Stimulated activated naive CD8-positive, alpha-beta T cell treated with anti-CD3 and anti-CD28 coated beads, Interleukin-15, Interleukin-2, amounts not matched to agents 100 ng/mL and 50 ng/mL, for 24 hours (primary cell): ENCODE measurements around the gene USP13.
A peak's percentile ranks its signal among the peaks of the same experiment; 100 is the strongest.

ENCODE experiments used
- H3K27ac Mint-ChIP-seq: one replicate; pipeline ENCODE4 v1.8.0; 2021; ENCODE audit warnings: mild to moderate bottlenecking, mixed read lengths
- H3K27me3 Mint-ChIP-seq: one replicate; pipeline ENCODE4 v1.8.0; 2021; ENCODE audit warnings: mixed read lengths
- H3K36me3 Mint-ChIP-seq: one replicate; pipeline ENCODE4 v1.8.0; 2021; ENCODE audit warnings: low read depth, mixed read lengths
- H3K4me1 Mint-ChIP-seq: one replicate; pipeline ENCODE4 v1.8.0; 2021; ENCODE audit warnings: low read depth, mixed read lengths
- H3K4me3 Mint-ChIP-seq: one replicate; pipeline ENCODE4 v1.8.0; 2021; ENCODE audit warnings: mild to moderate bottlenecking, mixed read lengths
- H3K9me3 Mint-ChIP-seq: one replicate; pipeline ENCODE4 v1.8.0; 2021; ENCODE audit warnings: mixed read lengths

The USP13 gene, protein sequence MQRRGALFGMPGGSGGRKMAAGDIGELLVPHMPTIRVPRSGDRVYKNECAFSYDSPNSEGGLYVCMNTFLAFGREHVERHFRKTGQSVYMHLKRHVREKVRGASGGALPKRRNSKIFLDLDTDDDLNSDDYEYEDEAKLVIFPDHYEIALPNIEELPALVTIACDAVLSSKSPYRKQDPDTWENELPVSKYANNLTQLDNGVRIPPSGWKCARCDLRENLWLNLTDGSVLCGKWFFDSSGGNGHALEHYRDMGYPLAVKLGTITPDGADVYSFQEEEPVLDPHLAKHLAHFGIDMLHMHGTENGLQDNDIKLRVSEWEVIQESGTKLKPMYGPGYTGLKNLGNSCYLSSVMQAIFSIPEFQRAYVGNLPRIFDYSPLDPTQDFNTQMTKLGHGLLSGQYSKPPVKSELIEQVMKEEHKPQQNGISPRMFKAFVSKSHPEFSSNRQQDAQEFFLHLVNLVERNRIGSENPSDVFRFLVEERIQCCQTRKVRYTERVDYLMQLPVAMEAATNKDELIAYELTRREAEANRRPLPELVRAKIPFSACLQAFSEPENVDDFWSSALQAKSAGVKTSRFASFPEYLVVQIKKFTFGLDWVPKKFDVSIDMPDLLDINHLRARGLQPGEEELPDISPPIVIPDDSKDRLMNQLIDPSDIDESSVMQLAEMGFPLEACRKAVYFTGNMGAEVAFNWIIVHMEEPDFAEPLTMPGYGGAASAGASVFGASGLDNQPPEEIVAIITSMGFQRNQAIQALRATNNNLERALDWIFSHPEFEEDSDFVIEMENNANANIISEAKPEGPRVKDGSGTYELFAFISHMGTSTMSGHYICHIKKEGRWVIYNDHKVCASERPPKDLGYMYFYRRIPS

DNA sequence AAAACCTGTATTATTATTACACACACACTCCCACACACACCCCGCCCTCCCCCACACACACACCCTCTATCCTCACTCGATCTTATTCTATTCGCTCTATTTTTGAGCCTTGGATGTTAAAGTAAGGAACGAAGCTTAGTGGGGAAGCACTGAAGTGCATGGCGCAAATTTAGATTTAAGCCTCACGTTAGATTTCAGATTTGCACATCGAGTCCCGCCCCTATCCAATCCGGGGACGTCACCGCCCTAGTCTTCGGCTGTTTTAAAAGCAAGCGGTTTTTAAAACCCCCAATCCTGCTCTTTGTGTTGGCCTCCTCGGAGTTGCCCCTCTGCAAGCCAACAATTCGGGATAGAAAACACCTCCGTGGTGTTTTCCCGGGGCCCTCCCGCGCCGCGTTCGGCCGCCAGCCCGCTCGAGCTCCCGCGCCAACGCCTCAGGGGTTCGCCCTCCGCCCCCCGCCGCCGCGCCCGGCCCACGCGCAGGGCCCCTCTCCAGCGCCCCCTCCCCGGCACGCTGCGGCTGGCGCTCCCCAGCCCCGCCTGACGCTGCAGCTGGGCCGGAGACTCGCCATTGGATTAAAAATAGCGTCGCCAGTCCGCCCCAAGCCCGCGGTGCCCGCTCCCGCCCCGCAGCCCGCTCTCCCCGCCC is at the start of gene USP13:
Gene USP13, plus strand, starts transcription at position 594 of the 649 bp plus-strand sequence. CDS start 186 bp downstream, outside the sequence.
- peaks cover 29% of the 10 kb centered on the region for H3K4me1 Mint-ChIP-seq
- H3K4me3 Mint-ChIP-seq: peak within 1 kb of the TSS; percentile 95

DNA sequence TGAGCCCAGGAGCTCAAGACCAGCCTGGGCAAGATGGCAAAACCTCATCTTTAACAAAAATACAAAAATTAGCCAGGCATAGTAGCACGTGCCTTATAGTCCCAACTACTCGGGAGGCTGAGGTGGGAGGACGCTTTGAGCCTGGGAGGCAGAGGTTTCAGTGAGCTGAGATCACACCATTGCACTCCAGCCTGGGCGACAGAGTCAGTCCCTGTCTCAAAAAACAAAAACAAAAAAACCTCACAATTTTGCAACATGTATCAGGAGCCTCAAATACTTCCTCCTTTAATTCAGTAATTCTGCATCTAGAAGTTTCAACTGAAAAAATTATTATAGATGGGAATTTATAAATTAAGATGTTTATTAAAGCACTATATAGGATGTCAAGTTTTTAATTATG is 49.5 kb upstream of the USP13 start:
- Mint-ChIP-seq H3K4me3 (peak overlapping the region; percentile 100), H3K36me3 (peaks cover 45% of the 10 kb centered on the region), H3K4me1 (peaks cover 46% of the 10 kb centered on the region), H3K27ac (peak overlapping the region; percentile 28), H3K9me3 (no peaks in the 10 kb centered on the region), H3K27me3 (no peaks in the 10 kb centered on the region)

More for the DNA sequence above, at the start of gene USP13:
- peak within 1 kb of the TSS; percentile 86 for H3K27ac Mint-ChIP-seq
- H3K27me3 Mint-ChIP-seq: peaks cover 5% of the 10 kb centered on the region
- H3K9me3 Mint-ChIP-seq: no peaks in the 10 kb centered on the region
- no peaks in the 10 kb centered on the region for H3K36me3 Mint-ChIP-seq

DNA sequence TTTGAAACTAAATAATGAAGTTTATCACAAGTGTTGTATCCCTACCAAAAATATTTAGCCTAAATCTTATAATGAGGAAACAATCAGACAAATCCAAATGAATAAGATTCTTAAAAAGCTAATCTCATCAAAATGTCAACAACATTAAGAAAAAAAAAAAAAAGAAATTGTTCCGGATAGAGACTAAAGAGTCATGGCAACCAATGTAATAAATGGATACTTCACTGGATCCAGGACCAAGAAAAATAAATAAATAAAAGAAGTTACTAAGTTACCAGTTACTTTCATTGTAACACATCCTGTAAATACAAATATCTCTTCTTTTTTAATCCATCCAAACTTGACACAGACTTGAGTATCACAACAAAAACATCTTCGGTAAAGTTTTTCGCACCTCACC is 49.0 kb upstream of the USP13 start:
- H3K36me3 Mint-ChIP-seq: peaks cover 42% of the 10 kb centered on the region
- H3K4me1 Mint-ChIP-seq: peaks cover 49% of the 10 kb centered on the region

DNA sequence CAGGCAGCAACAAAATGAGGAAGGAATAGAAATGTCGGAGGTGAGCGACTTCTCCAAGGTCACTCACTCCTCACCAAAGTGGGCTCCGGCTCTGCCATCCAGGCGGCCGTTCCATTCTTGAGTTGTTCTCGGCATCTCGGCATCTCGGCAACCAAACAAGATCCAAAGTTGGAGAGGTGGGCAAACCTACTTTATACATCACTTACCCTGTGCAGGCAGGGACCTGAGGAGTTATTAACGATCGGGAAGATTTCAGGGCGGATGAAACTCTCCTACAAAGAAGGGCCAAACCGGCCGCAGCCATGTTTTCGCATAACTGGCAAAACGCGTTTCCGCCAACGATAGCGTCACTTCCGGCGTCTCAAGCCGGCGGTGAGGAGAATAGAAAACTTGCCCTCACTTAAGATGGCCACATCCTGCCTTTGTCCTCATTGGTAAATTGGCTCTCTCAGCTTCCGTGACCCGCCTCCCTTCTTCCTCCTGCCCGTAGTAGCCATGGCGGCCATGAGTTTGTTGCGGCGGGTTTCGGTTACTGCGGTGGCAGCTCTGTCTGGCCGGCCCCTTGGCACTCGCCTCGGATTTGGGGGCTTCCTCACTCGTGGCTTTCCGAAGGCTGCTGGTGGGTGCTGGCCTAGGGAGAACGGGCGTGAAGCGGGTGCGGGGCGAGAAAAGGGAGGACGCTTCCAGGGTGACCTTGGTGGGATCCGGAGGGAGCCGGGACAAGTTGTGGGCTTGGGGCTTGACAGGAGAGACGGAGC is 48.3 kb upstream of the USP13 start, which contains the start of the genes MRPL47 and NDUFB5:
Gene MRPL47, minus strand, starts transcription at position 318 of the 758 bp plus-strand sequence. Its CDS starts 14 bp downstream, at position 304.
Gene NDUFB5, plus strand, starts transcription at position 474 of the 758 bp plus-strand sequence. Its CDS starts 22 bp downstream, at position 496.
- Mint-ChIP-seq H3K4me3 (peak within 1 kb of the TSS; percentile 100), H3K36me3 (peaks cover 41% of the 10 kb centered on the region), H3K9me3 (no peaks in the 10 kb centered on the region), H3K27ac (peak within 1 kb of the TSS; percentile 99), H3K27me3 (no peaks in the 10 kb centered on the region), H3K4me1 (peaks cover 53% of the 10 kb centered on the region)

More for the DNA sequence above, 49.0 kb upstream of the USP13 start:
- Mint-ChIP-seq H3K27me3 (no peaks in the 10 kb centered on the region), H3K27ac (peak overlapping the region; percentile 99), H3K4me3 (peak overlapping the region; percentile 100), H3K9me3 (no peaks in the 10 kb centered on the region)

DNA sequence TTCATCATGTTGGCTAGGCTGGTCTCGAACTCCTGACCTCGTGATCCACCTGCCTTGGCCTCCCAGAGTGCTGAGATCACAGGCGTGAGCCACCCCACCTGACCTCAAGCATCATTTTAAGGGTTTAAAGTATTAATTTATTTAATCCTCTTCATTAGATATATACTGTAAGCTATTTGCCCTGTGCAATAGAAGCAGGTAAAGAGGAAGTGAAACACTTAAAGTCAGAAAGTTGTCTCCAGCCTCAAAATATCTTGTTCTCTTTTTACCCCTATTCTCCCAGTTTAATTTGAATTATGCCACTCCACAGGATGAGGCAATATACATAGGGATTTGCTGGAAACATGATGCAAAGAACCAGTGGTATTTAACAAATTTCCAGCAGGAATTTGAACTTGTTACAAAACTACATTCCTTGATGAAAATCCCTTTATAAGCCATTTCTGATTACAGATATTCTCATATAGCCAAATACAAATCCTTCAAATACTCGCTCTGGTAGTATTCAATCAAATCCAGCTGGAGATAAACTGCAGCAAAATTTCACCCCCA is 46.2 kb upstream of the USP13 start:
- peaks cover 35% of the 10 kb centered on the region for H3K36me3 Mint-ChIP-seq
- peaks cover 60% of the 10 kb centered on the region for H3K4me1 Mint-ChIP-seq
- peak overlapping the region; percentile 2 for H3K4me3 Mint-ChIP-seq
- no peak overlapping the region for H3K27ac Mint-ChIP-seq
- no peaks in the 10 kb centered on the region for H3K27me3 Mint-ChIP-seq
- no peaks in the 10 kb centered on the region for H3K9me3 Mint-ChIP-seq

DNA sequence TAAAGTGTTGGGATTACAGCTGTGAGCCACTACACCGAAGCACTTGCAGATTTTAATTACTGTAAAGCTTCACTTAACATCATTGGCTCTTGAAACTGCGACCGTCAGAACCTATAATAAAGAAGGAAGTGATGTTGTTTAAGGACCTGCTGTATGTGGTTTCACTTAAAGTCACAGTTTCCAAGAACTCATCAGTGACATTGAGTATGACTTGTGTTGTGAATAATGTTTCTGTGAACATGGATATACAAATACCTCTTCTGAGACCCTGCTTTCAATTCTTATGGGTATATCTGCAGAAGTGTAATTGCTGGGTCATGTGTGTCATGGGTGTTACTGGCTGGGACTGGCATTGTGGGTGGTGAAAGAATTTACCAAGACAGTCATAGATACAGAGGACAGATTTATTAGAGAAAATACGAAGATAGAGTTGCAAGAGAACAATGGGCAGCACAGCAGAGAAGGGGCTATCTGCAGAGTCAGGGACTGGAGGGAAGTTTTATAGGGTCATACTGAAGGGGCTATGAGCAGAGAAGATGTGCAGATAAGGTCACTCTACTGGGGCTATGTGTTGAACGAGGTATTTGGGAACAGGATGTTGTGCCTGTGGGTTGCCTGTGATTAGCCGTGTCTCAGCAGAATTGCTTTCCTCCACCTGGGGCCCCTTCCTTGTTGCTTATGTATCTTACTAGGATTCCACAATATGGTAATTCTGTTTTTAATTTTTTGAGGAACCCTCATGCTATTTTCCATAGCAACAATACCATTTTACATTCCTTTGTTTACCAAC is 43.7 kb upstream of the USP13 start:
- Mint-ChIP-seq H3K36me3 (peaks cover 33% of the 10 kb centered on the region), H3K27ac (peak overlapping the region; percentile 96), H3K4me1 (peaks cover 52% of the 10 kb centered on the region), H3K4me3 (peak overlapping the region; percentile 66), H3K9me3 (no peaks in the 10 kb centered on the region), H3K27me3 (no peaks in the 10 kb centered on the region)

DNA sequence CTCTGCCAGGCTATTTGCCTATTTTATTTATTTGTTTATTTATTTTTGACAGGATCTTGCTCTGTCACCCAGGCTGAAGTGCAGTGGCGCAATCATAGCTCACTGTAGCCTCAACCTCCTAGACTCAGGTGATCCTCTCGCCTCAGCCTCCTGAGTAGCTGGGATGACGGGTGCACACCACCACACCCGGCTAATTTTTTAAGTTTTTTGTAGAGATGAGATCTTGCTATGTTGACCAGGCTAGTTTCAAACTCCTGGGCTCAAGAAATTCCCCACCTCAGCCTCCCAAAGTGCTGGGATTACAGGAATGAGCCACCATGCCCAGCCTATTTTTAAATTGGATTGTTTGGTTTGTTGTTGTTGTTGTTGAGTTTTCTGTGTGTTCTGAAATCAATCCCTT is 42.8 kb upstream of the USP13 start:
- H3K27me3 Mint-ChIP-seq: no peaks in the 10 kb centered on the region
- peaks cover 47% of the 10 kb centered on the region for H3K4me1 Mint-ChIP-seq
- H3K9me3 Mint-ChIP-seq: no peaks in the 10 kb centered on the region
- peaks cover 23% of the 10 kb centered on the region for H3K36me3 Mint-ChIP-seq
- peak overlapping the region; percentile 36 for H3K27ac Mint-ChIP-seq
- H3K4me3 Mint-ChIP-seq: no peak overlapping the region

DNA sequence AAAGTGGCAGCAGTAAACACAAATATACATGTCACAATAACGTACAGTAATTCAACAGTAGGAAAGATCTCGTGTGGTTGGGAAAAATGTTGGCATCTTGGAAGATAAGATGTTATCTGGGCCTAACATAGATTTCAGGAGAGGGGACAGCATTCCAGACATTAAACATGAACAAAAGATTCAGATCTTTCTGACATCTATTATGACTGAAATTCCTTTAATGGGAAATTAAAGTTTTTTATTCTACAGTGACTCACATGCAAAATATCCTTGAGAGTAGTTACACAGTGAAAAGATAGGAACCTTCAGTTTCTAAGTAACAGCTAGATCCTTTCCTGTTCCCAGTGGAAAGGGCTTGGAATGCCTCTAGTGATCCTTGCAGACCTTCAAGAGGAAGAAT is 39.0 kb upstream of the USP13 start:
- Mint-ChIP-seq H3K27ac (no peak overlapping the region), H3K9me3 (no peaks in the 10 kb centered on the region)

DNA sequence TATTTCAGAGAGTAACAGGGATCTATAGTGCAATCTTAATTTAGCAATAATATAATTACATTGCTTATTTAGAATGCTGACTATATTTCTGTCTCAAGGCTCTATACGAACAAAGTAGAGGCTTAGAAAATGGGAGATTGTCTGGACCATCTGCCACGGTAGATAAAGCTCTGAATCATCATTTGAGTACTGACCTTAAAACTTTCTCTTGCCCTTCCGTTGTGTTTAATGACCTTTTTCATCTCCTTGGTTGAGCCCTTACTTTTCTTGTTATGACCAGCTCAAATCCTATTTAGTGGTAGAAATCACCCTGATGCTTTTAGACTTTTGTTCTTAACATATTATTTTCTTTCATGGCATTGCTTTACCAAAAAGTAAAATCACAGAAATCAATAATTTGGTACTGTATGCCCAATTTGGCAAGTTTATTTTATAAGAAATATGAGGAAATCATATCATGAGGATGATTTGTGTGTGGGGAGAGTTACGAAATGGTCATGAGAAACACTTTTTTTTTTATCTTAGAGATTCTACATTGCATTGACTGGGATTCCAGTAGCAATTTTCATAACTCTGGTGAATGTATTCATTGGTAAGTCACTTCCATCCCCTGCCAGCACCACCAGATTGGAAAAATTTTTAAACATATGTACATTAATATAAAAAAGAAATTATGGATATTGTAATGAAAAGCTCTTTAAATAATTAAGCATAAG is 37.2 kb upstream of the USP13 start:
- Mint-ChIP-seq H3K36me3 (peaks cover 33% of the 10 kb centered on the region), H3K27ac (no peak overlapping the region), H3K4me1 (peaks cover 10% of the 10 kb centered on the region)

More for the DNA sequence above, 39.0 kb upstream of the USP13 start:
- Mint-ChIP-seq H3K4me3 (no peak overlapping the region), H3K4me1 (peaks cover 20% of the 10 kb centered on the region), H3K27me3 (no peaks in the 10 kb centered on the region), H3K36me3 (peaks cover 26% of the 10 kb centered on the region)

DNA sequence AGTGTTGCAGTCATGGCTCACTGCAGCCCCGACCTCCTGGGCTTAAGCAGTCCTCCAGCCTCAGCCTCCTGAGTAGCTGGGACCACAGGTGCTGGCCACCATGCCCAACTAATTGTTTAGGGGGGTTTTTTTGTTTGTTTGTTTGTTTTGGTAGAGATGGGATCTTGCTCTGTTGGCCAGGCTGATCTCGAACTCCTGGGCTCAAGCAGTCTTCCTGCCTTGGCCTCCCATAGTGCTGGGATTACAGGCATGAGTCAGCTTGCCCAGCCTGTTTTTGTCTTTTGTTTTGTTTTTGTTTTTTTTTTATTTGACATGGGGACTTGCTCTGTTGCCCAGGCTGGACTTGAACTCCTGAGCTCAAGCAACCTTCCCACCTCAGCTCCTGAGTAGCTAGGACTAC is 30.8 kb upstream of the USP13 start:
- Mint-ChIP-seq H3K27ac (no peak overlapping the region), H3K36me3 (peaks cover 68% of the 10 kb centered on the region), H3K27me3 (no peaks in the 10 kb centered on the region), H3K4me3 (no peak overlapping the region), H3K9me3 (no peaks in the 10 kb centered on the region), H3K4me1 (no peaks in the 10 kb centered on the region)

More for the DNA sequence above, 37.2 kb upstream of the USP13 start:
- H3K27me3 Mint-ChIP-seq: no peaks in the 10 kb centered on the region
- no peak overlapping the region for H3K4me3 Mint-ChIP-seq
- H3K9me3 Mint-ChIP-seq: no peaks in the 10 kb centered on the region

DNA sequence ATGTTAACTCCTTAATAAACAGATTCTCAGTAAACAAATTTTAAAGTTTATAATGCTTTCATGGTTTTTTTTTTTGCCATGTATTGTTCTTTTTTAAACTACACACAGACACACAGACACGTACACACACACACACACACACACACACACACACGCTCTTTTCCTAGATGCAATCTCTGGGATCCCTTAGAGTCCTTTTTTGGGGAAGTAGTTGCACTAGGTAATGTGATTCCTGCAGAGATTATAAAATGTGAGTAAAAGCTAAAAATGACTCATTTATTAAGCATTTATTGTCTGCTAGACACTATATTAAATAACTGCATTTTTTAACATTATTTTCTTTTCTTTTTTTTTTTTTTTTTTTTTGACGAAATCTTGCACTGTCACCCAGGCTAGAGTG is 28.4 kb upstream of the USP13 start:
- no peaks in the 10 kb centered on the region for H3K27me3 Mint-ChIP-seq
- peaks cover 65% of the 10 kb centered on the region for H3K36me3 Mint-ChIP-seq
- H3K9me3 Mint-ChIP-seq: no peaks in the 10 kb centered on the region
- H3K27ac Mint-ChIP-seq: no peak overlapping the region
- no peaks in the 10 kb centered on the region for H3K4me1 Mint-ChIP-seq
- no peak overlapping the region for H3K4me3 Mint-ChIP-seq

DNA sequence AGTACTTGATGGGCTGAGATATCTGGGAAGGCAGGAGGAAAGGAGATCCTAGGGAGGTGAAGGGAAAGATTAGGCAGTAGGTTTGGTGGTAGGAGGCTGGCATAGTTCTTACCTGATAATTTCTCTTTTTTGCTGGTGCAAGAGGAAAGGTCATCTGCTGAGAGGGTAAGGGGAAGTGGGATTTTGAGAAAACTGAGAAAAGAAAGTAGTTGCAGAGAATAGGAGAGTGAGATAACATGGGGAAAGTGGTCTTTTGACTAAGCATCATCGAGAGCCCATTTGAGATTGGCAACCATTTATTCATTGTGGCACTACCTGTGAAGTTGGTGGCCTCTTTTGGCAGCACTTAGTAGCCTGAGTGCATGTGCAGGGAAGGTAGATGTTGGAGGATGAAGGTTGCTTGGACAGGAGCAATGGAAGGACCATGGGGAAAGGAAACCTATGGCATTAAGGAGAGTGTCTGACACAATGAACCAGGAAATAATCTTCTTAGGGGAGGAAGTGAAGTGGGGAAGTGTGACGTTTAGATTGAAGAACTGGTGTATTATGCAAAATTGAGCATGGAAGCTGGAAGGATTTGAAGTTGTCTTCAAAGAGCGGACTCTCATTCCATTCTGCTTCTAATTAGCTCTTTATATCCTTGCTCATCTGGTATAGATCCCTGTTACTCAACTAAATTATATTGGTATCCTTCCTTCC is 21.9 kb upstream of the USP13 start:
- Mint-ChIP-seq H3K4me3 (no peak overlapping the region), H3K27ac (no peak overlapping the region), H3K4me1 (no peaks in the 10 kb centered on the region), H3K36me3 (peaks cover 15% of the 10 kb centered on the region), H3K27me3 (no peaks in the 10 kb centered on the region), H3K9me3 (no peaks in the 10 kb centered on the region)
